Endodermal cell (in vitro differentiated cells): ENCODE results near the gene TMEM176A. TPM values are rescaled to one million over a fixed set of nuclear protein-coding genes. Genes with fewer than 3 reads are reported as not detected.

ENCODE experiments used
- DNase-seq: peaks from one replicate; pipeline ENCODE4 v3.0.0-alpha.2; 2017
- H3K27ac ChIP-seq: 2 replicates; pipeline ENCODE4 v1.5.1; 2013; ENCODE audit warnings: mild to moderate bottlenecking, low read depth, low read length, moderate library complexity
- H3K27me3 ChIP-seq: 2 replicates; pipeline ENCODE4 v1.6.1; 2013; ENCODE audit warnings: mild to moderate bottlenecking, low read length, moderate library complexity; ENCODE audit not compliant: insufficient read depth, control insufficient read depth, poor library complexity, severe bottlenecking
- H3K36me3 ChIP-seq: 2 replicates; pipeline ENCODE4 v1.7.0; 2013; ENCODE audit warnings: mild to moderate bottlenecking, low read length, moderate library complexity; ENCODE audit not compliant: control insufficient read depth, insufficient read depth
- H3K4me1 ChIP-seq: one replicate; pipeline ENCODE4 v1.7.0; 2013; ENCODE audit warnings: low read length; ENCODE audit not compliant: control insufficient read depth, insufficient read depth
- H3K4me3 ChIP-seq: 2 replicates; pipeline ENCODE4 v1.5.1; 2013; ENCODE audit warnings: mild to moderate bottlenecking, low read length, moderate library complexity
- H3K9ac ChIP-seq: 2 replicates; pipeline ENCODE4 v1.6.1; 2013; ENCODE audit warnings: mild to moderate bottlenecking, low read length, moderate library complexity; ENCODE audit not compliant: poor library complexity, severe bottlenecking; ENCODE audit errors: extremely low read depth
- H3K9me3 ChIP-seq: 2 replicates; pipeline ENCODE4 v1.6.1; 2013; ENCODE audit warnings: mild to moderate bottlenecking, low read length, moderate library complexity; ENCODE audit not compliant: control insufficient read depth
- H3K27ac Mint-ChIP-seq: 2 replicates; pipeline ENCODE4 v1.8.0; 2020; ENCODE audit warnings: mixed read lengths
- H3K27me3 Mint-ChIP-seq: 2 replicates; pipeline ENCODE4 v1.8.0; 2021; ENCODE audit warnings: mild to moderate bottlenecking, mixed read lengths; ENCODE audit not compliant: insufficient read depth
- H3K36me3 Mint-ChIP-seq: 2 replicates; pipeline ENCODE4 v1.8.0; 2020; ENCODE audit warnings: low read depth, mixed read lengths
- H3K4me1 Mint-ChIP-seq: 2 replicates; pipeline ENCODE4 v1.8.0; 2020; ENCODE audit warnings: mixed read lengths
- H3K4me3 Mint-ChIP-seq: 2 replicates; pipeline ENCODE4 v1.8.0; 2020; ENCODE audit warnings: mild to moderate bottlenecking, moderate library complexity, mixed read lengths
- H3K9me3 Mint-ChIP-seq: 2 replicates; pipeline ENCODE4 v1.8.0; 2020; ENCODE audit warnings: mild to moderate bottlenecking, mixed read lengths
- WGBS, 2 experiments: methylation state at CpG; one replicate each; pipeline versions ENCODE4 v1.1.5 to v1.1.7; 2013; ENCODE audit warnings: missing lambda C conversion rate in 2 of 2, mixed read lengths in 1 of 2; ENCODE audit not compliant: insufficient coverage in 1 of 2, insufficient read length in 1 of 2; 5-methylcytosine and 5-hydroxymethylcytosine counted together
- total RNA-seq, 2 donors: library from RNA; stranded (reverse); fragmentation: NEBNext Ultra II Directional in 1 of 2; extraction: Animal tissue kit (Norgen Biotek cat#: 25700) in 1 of 2; gene quantifications; 2 replicates in 1 of 2; 3 replicates in 1 of 2; pipeline ENCODE4 v1.2.1, GENCODE V29; 2021
- TF ChIP-seq, protein P1 (sequence below): fragments of 200-600 bp; sonication (generic); conservative IDR thresholded peaks from 2 replicates; pipeline ENCODE4 v1.5.0; 2021; ENCODE audit warnings: antibody characterized with exemption, mild to moderate bottlenecking

Gene TMEM176A
- total RNA-seq, 2 donors from 2014 or later, result not detected

DNA sequence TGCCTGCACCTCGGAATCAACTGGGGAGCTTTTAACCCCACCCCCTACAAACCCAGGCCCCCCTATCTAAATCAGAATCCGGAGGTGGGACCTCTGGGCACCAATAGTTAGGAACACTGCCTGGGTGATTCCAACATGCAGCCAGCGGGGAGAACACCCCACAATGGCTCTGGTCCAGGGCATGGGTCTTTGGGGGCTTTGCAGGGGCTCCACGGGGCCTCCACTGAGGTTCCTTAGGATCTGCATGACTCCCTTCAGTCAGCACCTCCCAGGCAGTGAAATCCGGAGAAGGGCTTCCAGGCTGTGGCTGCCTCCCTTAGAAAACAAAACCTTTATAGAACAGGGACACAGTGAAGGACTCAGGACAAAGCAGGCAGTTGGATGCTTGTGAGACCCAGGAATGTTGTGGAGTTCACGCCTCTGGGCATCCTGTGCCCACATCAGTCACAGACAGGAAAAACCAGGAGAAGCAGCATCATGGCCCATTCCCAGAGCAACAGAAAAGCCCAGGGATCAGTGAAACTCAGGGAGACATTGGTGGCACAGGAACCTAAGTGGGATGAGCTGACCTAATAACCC is 35.2 kb downstream of the TMEM176A start:
- Mint-ChIP-seq H3K4me1 (no peaks in the 10 kb centered on the region), H3K27me3 (peaks cover 3% of the 10 kb centered on the region), H3K36me3 (no peaks in the 10 kb centered on the region), H3K9me3 (no peaks in the 10 kb centered on the region), H3K27ac (no peak overlapping the region), H3K4me3 (no peak overlapping the region)
- no peaks in the 10 kb centered on the region for H3K36me3 ChIP-seq
- 78 to 87% methylated on average over 4 to 6 of the region's 6 CpGs for WGBS, 2 experiments
- no peaks in the 10 kb centered on the region for H3K9me3 ChIP-seq
- no peaks in the 10 kb centered on the region for H3K27me3 ChIP-seq
- DNase-seq, result no peak
- no peak overlapping the region for H3K27ac ChIP-seq
- TF ChIP-seq, protein P1, sequence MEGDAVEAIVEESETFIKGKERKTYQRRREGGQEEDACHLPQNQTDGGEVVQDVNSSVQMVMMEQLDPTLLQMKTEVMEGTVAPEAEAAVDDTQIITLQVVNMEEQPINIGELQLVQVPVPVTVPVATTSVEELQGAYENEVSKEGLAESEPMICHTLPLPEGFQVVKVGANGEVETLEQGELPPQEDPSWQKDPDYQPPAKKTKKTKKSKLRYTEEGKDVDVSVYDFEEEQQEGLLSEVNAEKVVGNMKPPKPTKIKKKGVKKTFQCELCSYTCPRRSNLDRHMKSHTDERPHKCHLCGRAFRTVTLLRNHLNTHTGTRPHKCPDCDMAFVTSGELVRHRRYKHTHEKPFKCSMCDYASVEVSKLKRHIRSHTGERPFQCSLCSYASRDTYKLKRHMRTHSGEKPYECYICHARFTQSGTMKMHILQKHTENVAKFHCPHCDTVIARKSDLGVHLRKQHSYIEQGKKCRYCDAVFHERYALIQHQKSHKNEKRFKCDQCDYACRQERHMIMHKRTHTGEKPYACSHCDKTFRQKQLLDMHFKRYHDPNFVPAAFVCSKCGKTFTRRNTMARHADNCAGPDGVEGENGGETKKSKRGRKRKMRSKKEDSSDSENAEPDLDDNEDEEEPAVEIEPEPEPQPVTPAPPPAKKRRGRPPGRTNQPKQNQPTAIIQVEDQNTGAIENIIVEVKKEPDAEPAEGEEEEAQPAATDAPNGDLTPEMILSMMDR, result no peak
- H3K4me1 ChIP-seq, result no peaks in the 10 kb centered on the region
- H3K9ac ChIP-seq, result no peak overlapping the region
- H3K4me3 ChIP-seq, result no peak overlapping the region

- no peak overlapping the region for H3K27ac Mint-ChIP-seq
- TF ChIP-seq, protein P1, result no peak
- no peak overlapping the region for H3K9ac ChIP-seq
- no peaks in the 10 kb centered on the region for H3K36me3 ChIP-seq
- no peaks in the 10 kb centered on the region for H3K4me1 ChIP-seq
- peaks cover 3% of the 10 kb centered on the region for H3K27me3 Mint-ChIP-seq
- H3K36me3 Mint-ChIP-seq, result no peaks in the 10 kb centered on the region
- H3K4me3 ChIP-seq, result no peak overlapping the region
- no peaks in the 10 kb centered on the region for H3K27me3 ChIP-seq
- no peak overlapping the region for H3K27ac ChIP-seq
- no peaks in the 10 kb centered on the region for H3K9me3 ChIP-seq
- no peaks in the 10 kb centered on the region for H3K4me1 Mint-ChIP-seq
- 81 to 82% methylated on average over 7 of the region's 7 CpGs for WGBS, 2 experiments
- no peak overlapping the region for H3K4me3 Mint-ChIP-seq
- H3K9me3 Mint-ChIP-seq, result no peaks in the 10 kb centered on the region
- peak; percentile 30 for DNase-seq
Observed at GRCh38 chr7:150838965-150839650, 38.5 kb downstream of the TMEM176A start.

DNA sequence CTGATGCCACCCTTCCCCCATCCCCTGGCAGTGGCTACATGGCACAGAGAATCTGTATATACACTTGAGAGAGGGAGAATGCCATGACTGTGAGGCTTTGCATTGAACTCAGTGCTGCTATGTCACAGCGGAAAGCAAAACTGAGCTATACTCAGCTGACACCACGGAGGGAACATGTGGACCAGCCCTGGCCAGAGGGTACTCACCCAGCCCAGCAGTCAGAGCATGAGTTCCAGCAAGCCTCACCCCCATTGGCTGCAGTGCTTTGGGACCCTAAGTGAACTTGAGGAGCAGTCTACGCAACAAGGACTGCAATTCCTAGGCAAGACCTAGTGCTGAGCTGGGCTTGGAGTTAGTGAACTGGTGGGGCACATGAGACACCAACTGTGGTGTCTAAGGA is 41.4 kb downstream of the TMEM176A start:
- no peak overlapping the region for H3K4me3 Mint-ChIP-seq
- Histone ChIP-seq H3K27me3 (no peaks in the 10 kb centered on the region), H3K9me3 (no peaks in the 10 kb centered on the region), H3K36me3 (no peaks in the 10 kb centered on the region), H3K4me3 (no peak overlapping the region), H3K27ac (no peak overlapping the region), H3K4me1 (no peaks in the 10 kb centered on the region), H3K9ac (no peak overlapping the region)
- no peaks in the 10 kb centered on the region for H3K9me3 Mint-ChIP-seq
- DNase-seq, result no peak
- TF ChIP-seq, protein P1, result no peak
- no peak overlapping the region for H3K27ac Mint-ChIP-seq
- peaks cover 10% of the 10 kb centered on the region for H3K27me3 Mint-ChIP-seq
- H3K4me1 Mint-ChIP-seq, result no peaks in the 10 kb centered on the region
- no peaks in the 10 kb centered on the region for H3K36me3 Mint-ChIP-seq
- 91 to 94% methylated on average over 2 to 3 of the region's 3 CpGs for WGBS, 2 experiments
